ENCODE measurements around the gene RASGRF2. TPM values are rescaled to one million over a fixed set of nuclear protein-coding genes. Genes with fewer than 3 reads are reported as not detected.

Gene RASGRF2
- polyA plus RNA-seq, 4 donors, result 1.8 to 17.5 (median 2.6) TPM

- peak; percentile 46 to 72 (median 56) for DNase-seq (ENCODE audit: low read depth in 4 of 4, low spot score in 3 of 4)
Measured at GRCh38 chr5:81194633-81195334, 234.6 kb downstream of the RASGRF2 start.

DNA sequence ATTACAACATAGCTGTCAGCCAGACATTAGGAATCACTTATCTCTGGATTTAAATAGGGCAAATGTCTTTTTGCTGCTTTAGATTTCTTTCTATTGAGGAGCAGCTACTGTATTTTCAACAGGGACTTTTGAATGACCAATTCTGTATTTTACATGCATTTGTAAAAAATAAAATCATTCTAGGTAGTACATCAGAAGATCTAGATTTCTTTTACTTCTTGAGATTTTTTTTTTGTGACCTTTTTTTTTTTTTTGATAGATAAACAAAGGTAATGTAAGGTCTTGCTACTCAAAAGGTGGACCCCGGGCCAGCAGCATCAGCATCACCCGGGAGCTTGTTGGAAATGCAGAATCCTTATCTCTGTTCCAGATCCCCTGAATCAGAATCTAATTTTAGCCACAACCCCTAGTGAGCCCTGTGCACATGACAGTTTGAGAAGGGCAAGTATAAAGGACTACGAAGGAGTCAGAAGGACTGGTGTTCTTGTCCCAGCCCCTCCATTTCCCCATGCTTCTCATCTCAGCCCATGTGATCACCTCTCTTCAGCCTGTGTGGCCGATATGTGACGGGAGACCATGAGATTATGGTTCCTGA, 235.3 kb downstream of the RASGRF2 start:
- DNase-seq (ENCODE audit: low read depth in 4 of 4, low spot score in 3 of 4), result no peak

GRCh38 chr5:81202655-81203054, 242.5 kb downstream of the RASGRF2 start:
- no peak for DNase-seq (ENCODE audit: low read depth in 4 of 4, low spot score in 3 of 4)

- no peak for DNase-seq (ENCODE audit: low read depth in 4 of 4, low spot score in 3 of 4)
Measured at GRCh38 chr5:81203729-81204128, 243.6 kb downstream of the RASGRF2 start.

DNA sequence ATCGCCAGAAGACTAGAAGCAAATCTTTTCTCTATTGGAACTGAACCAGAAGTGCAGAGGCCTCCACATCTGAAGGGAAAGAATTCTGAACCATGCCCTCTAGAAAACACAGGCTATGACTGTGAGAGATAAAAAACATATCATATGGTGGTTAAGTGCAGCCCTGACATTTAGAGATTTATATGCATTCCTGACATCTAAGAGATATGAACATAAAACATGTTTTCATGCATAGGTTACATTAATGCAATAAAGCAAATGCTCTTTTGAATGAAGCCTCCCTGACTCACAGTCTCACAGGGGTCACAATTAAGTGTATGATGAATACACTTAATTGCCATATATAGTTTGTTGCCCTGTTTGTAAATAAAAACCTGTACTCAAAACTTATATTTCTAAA, 244.0 kb downstream of the RASGRF2 start:
- no peak for DNase-seq (ENCODE audit: low read depth in 4 of 4, low spot score in 3 of 4)

DNA sequence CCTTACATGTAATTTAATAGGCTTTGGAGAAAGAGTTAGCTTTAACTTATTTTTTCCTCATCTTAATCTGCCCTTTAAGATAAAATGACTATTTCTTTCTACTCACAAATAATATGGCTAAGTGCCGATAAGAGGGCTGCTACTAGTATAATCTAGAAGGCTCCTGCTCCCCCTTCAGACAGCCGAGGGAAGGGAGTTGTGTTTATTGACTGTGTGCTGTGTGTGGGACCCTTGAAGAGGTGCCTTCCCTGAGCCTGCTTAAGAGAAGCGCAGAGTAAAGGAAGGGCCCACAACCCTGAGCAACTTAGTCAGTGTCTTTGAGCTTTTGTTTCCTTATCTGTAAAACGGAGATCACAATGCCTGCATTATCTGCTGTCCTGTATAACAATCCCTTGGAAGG, 244.9 kb downstream of the RASGRF2 start:
- no peak for DNase-seq (ENCODE audit: low read depth in 4 of 4, low spot score in 3 of 4)

DNA sequence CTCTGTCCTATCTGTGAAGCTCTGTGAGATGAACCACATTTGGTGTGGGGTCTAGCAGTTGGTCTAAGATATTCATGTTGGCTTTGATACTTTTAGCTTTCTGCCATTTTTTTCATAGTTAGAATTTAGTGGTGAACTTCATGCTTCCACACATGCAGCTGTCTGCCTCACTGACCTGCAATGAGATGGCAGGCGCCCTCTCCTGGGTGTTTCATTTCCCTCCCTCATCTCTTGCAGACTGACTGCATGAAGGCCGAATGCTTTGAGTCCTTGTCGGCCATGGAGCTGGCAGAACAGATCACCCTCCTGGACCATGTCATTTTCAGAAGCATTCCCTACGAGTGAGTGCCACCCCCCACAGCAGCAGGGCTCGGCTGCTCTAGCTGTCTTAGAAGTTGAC, 246.8 kb downstream of the RASGRF2 start:
- no peak for DNase-seq (ENCODE audit: low read depth in 4 of 4, low spot score in 3 of 4)

DNA sequence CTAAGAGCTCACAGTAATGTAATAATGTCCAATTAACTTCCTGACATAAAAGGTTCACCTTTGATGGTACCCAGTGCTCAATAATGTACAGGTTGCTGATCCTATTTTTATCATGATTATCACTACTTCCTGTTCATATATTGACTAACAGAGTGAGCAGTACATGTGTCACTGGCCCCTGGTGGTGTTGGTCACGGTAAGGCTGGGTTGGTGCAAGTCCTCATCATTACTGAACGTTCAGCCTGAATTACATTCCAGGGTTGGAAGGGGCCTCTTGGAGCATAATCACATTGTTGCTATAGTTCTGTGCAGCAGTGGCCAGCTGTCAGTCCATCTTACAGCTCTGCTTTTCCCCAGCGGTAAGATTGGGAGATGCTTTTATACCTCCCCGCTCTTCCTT, 248.7 kb downstream of the RASGRF2 start:
- DNase-seq (ENCODE audit: low read depth in 4 of 4, low spot score in 3 of 4), result no peak

GRCh38 chr5:81209386-81209785, 249.2 kb downstream of the RASGRF2 start:
- no peak for DNase-seq (ENCODE audit: low read depth in 4 of 4, low spot score in 3 of 4)

DNA sequence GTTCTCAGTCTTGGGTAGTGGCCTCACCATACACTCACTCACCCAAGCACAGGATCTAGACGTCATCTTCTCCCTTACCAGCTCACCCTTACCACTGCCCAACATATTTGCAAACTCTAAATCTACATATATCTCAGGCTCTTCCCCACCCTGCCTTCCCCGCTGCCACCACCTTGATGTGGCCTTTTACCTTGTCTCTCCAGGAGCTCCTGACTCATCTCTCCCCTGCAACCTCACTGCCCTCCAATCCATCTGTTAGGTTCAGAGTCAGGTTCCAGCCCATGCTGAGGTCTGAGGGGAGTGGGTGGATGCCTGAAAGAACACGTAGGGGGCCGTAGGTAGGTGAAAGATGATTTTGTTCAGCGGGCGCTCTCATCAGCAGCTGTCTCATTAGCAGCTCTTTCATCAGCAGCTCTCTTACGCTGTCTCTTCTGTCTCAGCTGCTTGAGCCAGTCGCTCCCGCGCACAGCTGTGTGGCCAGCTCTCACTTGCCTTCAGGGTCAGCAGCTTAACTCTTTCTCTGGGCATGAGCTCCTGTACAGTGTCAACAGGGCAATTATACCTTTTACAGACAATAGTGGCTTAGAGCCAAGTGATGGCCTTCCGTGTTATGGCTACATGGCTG, 249.8 kb downstream of the RASGRF2 start:
- DNase-seq (ENCODE audit: low read depth in 4 of 4, low spot score in 3 of 4), result no peak

- DNase-seq (ENCODE audit: low read depth in 4 of 4, low spot score in 3 of 4), result no peak
Measured at GRCh38 chr5:81212211-81212751, 252.1 kb downstream of the RASGRF2 start.

DNA sequence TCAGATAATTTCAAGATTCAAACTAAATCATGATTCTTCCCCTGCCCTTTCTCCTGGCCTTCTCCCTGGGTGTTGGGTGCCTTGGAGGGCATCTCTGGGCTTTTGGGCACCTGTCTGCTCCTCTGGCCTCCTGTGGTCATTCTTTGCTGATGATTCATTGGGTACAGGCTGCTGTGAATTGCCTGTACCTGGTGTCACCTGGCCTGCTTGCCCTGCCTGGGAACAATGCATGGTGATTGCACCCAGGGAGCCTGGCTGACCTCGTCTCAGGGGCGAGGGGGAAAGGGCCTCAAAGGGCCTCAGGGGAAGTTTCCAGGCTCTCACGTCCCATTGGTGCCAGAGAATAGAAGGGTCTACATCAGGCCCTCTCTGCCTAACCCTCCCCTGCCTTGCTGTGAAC, 252.9 kb downstream of the RASGRF2 start:
- DNase-seq (ENCODE audit: low read depth in 4 of 4, low spot score in 3 of 4), result no peak

- no peak for DNase-seq (ENCODE audit: low read depth in 4 of 4, low spot score in 3 of 4)
Measured at GRCh38 chr5:81214848-81215247, 254.7 kb downstream of the RASGRF2 start.

GRCh38 chr5:81216152-81216551, 256.0 kb downstream of the RASGRF2 start:
- no peak for DNase-seq (ENCODE audit: low read depth in 4 of 4, low spot score in 3 of 4)

DNA sequence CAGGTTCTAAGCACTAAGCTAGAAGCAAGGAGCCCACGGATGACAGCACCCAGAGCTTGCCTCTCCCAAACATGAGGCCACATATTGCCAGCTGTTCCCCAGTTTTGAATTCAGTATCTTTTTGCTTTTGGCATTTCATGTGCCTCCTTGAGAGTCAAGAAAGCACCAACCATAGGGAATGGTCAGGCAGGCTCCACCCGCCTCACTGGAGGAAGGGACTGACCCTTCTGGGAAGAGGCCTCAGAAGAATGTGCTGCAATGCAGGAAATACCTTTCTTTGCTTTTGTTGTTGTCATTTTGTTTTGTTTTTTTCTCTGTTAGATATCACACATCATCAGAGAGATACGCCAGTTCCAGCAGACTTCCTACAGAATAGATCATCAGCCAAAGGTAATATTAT, 259.2 kb downstream of the RASGRF2 start:
- no peak for DNase-seq (ENCODE audit: low read depth in 4 of 4, low spot score in 3 of 4)

DNA sequence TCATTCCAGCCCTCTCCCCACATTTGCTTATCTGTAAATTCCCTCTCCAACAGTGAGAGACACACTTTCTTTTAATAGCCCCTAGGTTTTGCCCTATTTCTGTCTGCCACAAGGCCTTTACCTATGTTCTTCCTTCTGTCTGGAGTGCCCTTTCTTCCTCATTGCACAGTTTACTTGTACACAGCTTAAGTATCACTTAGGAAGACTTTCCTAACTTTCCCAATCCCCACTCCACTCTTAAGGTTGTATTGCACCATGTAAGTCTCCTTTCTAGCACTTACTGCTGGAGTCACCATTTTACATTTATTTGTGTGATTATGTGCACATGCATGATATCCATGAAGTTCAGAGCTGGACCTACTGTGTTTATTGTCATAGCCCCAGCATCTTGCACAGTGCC, 262.1 kb downstream of the RASGRF2 start:
- DNase-seq (ENCODE audit: low read depth in 4 of 4, low spot score in 3 of 4), result no peak

GRCh38 chr5:81225463-81225862, 265.3 kb downstream of the RASGRF2 start:
- DNase-seq (ENCODE audit: low read depth in 4 of 4, low spot score in 3 of 4), result no peak

GRCh38 chr5:81226286-81226685, 266.1 kb downstream of the RASGRF2 start:
- DNase-seq (ENCODE audit: low read depth in 4 of 4, low spot score in 3 of 4), result no peak

- DNase-seq (ENCODE audit: low read depth in 4 of 4, low spot score in 3 of 4), result no peak
Measured at GRCh38 chr5:81226949-81227348, 266.8 kb downstream of the RASGRF2 start.

DNA sequence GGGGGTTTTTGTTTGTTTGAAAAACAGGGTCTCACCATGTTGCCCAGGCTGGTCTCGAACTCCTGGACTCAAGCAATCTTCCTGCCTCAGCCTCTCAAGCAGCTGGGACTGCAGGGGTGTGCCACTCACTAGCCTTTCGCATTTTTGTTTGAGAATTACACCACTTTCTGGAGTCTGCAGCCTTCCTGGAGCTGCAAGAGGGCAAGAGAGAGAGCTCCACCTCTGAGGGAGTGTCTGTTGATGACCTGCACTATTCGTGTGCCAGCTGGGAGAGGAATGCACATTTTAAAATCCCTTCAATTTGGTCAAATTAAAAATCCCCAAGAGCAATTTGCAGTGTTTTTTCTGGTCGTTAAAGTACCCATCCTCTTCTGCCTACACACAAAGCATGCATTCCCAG, 267.9 kb downstream of the RASGRF2 start:
- no peak for DNase-seq (ENCODE audit: low read depth in 4 of 4, low spot score in 3 of 4)

GRCh38 chr5:81230416-81230815, 270.3 kb downstream of the RASGRF2 start:
- no peak for DNase-seq (ENCODE audit: low read depth in 4 of 4, low spot score in 3 of 4)

All from left renal pelvis (tissue), 4 donors.